Hepatocyte (in vitro differentiated cells): ENCODE measurements around the gene OR52B6.
"Not testable (repeated sequence)": the region's sequence is repeated elsewhere in the genome, so short reads cannot be mapped to it uniquely, and the experiment has no call there.

Source experiments
- EZH2 ChIP-seq: fragments of 200-600 bp; sonication (generic); IDR thresholded peaks from 2 replicates; pipeline ENCODE4 v1.6.1; 2016; ENCODE audit warnings: antibody characterized with exemption, mild to moderate bottlenecking, borderline replicate concordance
- TF ChIP-seq, protein P1 (sequence below): fragments of 200-600 bp; sonication (generic); IDR thresholded peaks from 2 replicates; pipeline ENCODE4 v1.5.1; 2016; ENCODE audit warnings: antibody characterized with exemption, mild to moderate bottlenecking; ENCODE audit not compliant: poor library complexity

DNA sequence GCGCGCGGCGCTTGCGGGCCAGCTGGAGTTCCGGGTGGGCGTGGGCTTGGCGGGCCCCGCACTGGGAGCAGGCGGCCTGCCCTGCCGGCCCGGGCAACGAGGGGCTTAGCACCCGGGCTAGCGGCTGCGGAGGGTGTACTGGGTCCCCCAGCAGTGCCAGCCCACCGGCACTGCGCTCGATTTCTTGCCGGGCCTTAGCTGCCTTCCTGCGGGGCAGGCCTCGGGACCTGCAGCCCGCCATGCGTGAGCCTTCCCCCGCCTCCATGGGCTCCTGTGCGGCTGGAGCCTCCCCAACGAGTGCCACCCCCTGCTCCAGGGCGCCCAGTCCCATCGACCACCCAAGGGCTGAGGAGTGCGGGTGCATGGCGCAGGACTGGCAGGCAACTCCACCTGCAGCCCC, 9.2 kb downstream of the OR52B6 start:
- TF ChIP-seq, protein P1, sequence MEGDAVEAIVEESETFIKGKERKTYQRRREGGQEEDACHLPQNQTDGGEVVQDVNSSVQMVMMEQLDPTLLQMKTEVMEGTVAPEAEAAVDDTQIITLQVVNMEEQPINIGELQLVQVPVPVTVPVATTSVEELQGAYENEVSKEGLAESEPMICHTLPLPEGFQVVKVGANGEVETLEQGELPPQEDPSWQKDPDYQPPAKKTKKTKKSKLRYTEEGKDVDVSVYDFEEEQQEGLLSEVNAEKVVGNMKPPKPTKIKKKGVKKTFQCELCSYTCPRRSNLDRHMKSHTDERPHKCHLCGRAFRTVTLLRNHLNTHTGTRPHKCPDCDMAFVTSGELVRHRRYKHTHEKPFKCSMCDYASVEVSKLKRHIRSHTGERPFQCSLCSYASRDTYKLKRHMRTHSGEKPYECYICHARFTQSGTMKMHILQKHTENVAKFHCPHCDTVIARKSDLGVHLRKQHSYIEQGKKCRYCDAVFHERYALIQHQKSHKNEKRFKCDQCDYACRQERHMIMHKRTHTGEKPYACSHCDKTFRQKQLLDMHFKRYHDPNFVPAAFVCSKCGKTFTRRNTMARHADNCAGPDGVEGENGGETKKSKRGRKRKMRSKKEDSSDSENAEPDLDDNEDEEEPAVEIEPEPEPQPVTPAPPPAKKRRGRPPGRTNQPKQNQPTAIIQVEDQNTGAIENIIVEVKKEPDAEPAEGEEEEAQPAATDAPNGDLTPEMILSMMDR, result not testable (repeated sequence)
- not testable (repeated sequence) for TF ChIP-seq EZH2
